IMR-90 (cell line): ENCODE results near the gene CYP20A1.

ENCODE experiments used
- BHLHE40 ChIP-seq: fragments of 150-350 bp; IDR thresholded peaks from 2 replicates; pipeline ENCODE4 v1.6.1; 2016; ENCODE audit warnings: mild to moderate bottlenecking, low read depth, low read length
- CHD1 ChIP-seq: IDR thresholded peaks from 2 replicates; pipeline ENCODE4 v1.6.1; 2012; ENCODE audit warnings: low read depth, low read length, improper control_type of control experiment
- CTCF ChIP-seq: conservative IDR thresholded peaks from 2 replicates; pipeline ENCODE4 v1.5.1; 2012; ENCODE audit warnings: mild to moderate bottlenecking, low read depth, low read length, improper control_type of control experiment
- ELK1 ChIP-seq: fragments of 150-350 bp; IDR thresholded peaks from 2 replicates; pipeline ENCODE4 v1.6.1; 2016; ENCODE audit warnings: low read depth, mild to moderate bottlenecking, low read length, moderate library complexity, borderline replicate concordance
- FOS ChIP-seq: fragments of 150-350 bp; IDR thresholded peaks from 2 replicates; pipeline ENCODE4 v1.6.1; 2016; ENCODE audit warnings: low read depth, low read length
- MXI1 ChIP-seq: IDR thresholded peaks from 2 replicates; pipeline ENCODE4 v1.6.1; 2012; ENCODE audit warnings: low read depth, mild to moderate bottlenecking, low read length, moderate library complexity, borderline replicate concordance
- POLR2A ChIP-seq: IDR thresholded peaks from 2 replicates; pipeline ENCODE4 v1.6.1; 2012; ENCODE audit warnings: mild to moderate bottlenecking, low read depth, low read length
- RFX5 ChIP-seq: IDR thresholded peaks from 2 replicates; pipeline ENCODE4 v1.8.0; 2012; ENCODE audit warnings: low read depth, mild to moderate bottlenecking, low read length, moderate library complexity

GRCh38 chr2:203338322-203338721 lies 99.5 kb downstream of the CYP20A1 start:
- TF ChIP-seq POLR2A = no peak
- no peak for TF ChIP-seq RFX5
- TF ChIP-seq CTCF = no peak
- TF ChIP-seq CHD1 = no peak
- TF ChIP-seq MXI1 = no peak
- TF ChIP-seq FOS = no peak
- TF ChIP-seq BHLHE40 = no peak
- no peak for TF ChIP-seq ELK1
